ENCODE data around the gene TCFL5.

TCFL5 gene

GRCh38 chr20:62820962-62821725 lies 40.5 kb downstream of the TCFL5 start:
- no peak for DNase-seq

- no peak for DNase-seq
Measured at GRCh38 chr20:62820208-62820961, 41.2 kb downstream of the TCFL5 start.

GRCh38 chr20:62819494-62820174 lies 42.0 kb downstream of the TCFL5 start:
- DNase-seq: no peak

GRCh38 chr20:62818592-62819493 lies 42.8 kb downstream of the TCFL5 start:
- no peak for DNase-seq

- no peak for DNase-seq
Measured at GRCh38 chr20:62817975-62818591, 43.5 kb downstream of the TCFL5 start.

- no peak for DNase-seq
Measured at GRCh38 chr20:62816884-62817873, 44.4 kb downstream of the TCFL5 start, which contains the start of gene COL9A3. Gene COL9A3 (plus strand): TSS chr20:62817050. CDS start chr20:62817065, 15 bp downstream.

GRCh38 chr20:62816031-62816883 lies 45.4 kb downstream of the TCFL5 start:
- no peak for DNase-seq

- no peak for DNase-seq
Measured at GRCh38 chr20:62815066-62815991, 46.3 kb downstream of the TCFL5 start.

GRCh38 chr20:62814709-62815065 lies 46.9 kb downstream of the TCFL5 start:
- no peak for DNase-seq

GRCh38 chr20:62814060-62814708 lies 47.4 kb downstream of the TCFL5 start:
- no peak for DNase-seq

- DNase-seq: no peak
Measured at GRCh38 chr20:62813588-62813987, 48.0 kb downstream of the TCFL5 start.

- no peak for DNase-seq
Measured at GRCh38 chr20:62812907-62813200, 48.8 kb downstream of the TCFL5 start.

- no peak for DNase-seq
Measured at GRCh38 chr20:62812181-62812906, 49.3 kb downstream of the TCFL5 start.

GRCh38 chr20:62811720-62812119 lies 49.9 kb downstream of the TCFL5 start:
- no peak for DNase-seq

GRCh38 chr20:62811320-62811719 lies 50.3 kb downstream of the TCFL5 start:
- DNase-seq: no peak

GRCh38 chr20:62809530-62810428 lies 51.8 kb downstream of the TCFL5 start:
- no peak for DNase-seq
